Endodermal cell (in vitro differentiated cells): ENCODE results near the gene ST3GAL3. TPM values are rescaled to one million over a fixed set of nuclear protein-coding genes. Genes with fewer than 3 reads are reported as not detected.
A peak's percentile ranks its signal among the peaks of the same experiment; 100 is the strongest.

ENCODE experiments used
- DNase-seq: peaks from one replicate; pipeline ENCODE4 v3.0.0-alpha.2; 2017
- H3K27ac ChIP-seq: 2 replicates; pipeline ENCODE4 v1.5.1; 2013; ENCODE audit warnings: mild to moderate bottlenecking, low read depth, low read length, moderate library complexity
- H3K27me3 ChIP-seq: 2 replicates; pipeline ENCODE4 v1.6.1; 2013; ENCODE audit warnings: mild to moderate bottlenecking, low read length, moderate library complexity; ENCODE audit not compliant: insufficient read depth, control insufficient read depth, poor library complexity, severe bottlenecking
- H3K36me3 ChIP-seq: 2 replicates; pipeline ENCODE4 v1.7.0; 2013; ENCODE audit warnings: mild to moderate bottlenecking, low read length, moderate library complexity; ENCODE audit not compliant: control insufficient read depth, insufficient read depth
- H3K4me1 ChIP-seq: one replicate; pipeline ENCODE4 v1.7.0; 2013; ENCODE audit warnings: low read length; ENCODE audit not compliant: control insufficient read depth, insufficient read depth
- H3K4me3 ChIP-seq: 2 replicates; pipeline ENCODE4 v1.5.1; 2013; ENCODE audit warnings: mild to moderate bottlenecking, low read length, moderate library complexity
- H3K9ac ChIP-seq: 2 replicates; pipeline ENCODE4 v1.6.1; 2013; ENCODE audit warnings: mild to moderate bottlenecking, low read length, moderate library complexity; ENCODE audit not compliant: poor library complexity, severe bottlenecking; ENCODE audit errors: extremely low read depth
- H3K9me3 ChIP-seq: 2 replicates; pipeline ENCODE4 v1.6.1; 2013; ENCODE audit warnings: mild to moderate bottlenecking, low read length, moderate library complexity; ENCODE audit not compliant: control insufficient read depth
- H3K27ac Mint-ChIP-seq: 2 replicates; pipeline ENCODE4 v1.8.0; 2020; ENCODE audit warnings: mixed read lengths
- H3K27me3 Mint-ChIP-seq: 2 replicates; pipeline ENCODE4 v1.8.0; 2021; ENCODE audit warnings: mild to moderate bottlenecking, mixed read lengths; ENCODE audit not compliant: insufficient read depth
- H3K36me3 Mint-ChIP-seq: 2 replicates; pipeline ENCODE4 v1.8.0; 2020; ENCODE audit warnings: low read depth, mixed read lengths
- H3K4me1 Mint-ChIP-seq: 2 replicates; pipeline ENCODE4 v1.8.0; 2020; ENCODE audit warnings: mixed read lengths
- H3K4me3 Mint-ChIP-seq: 2 replicates; pipeline ENCODE4 v1.8.0; 2020; ENCODE audit warnings: mild to moderate bottlenecking, moderate library complexity, mixed read lengths
- H3K9me3 Mint-ChIP-seq: 2 replicates; pipeline ENCODE4 v1.8.0; 2020; ENCODE audit warnings: mild to moderate bottlenecking, mixed read lengths
- WGBS, 2 experiments: methylation state at CpG; one replicate each; pipeline versions ENCODE4 v1.1.5 to v1.1.7; 2013; ENCODE audit warnings: missing lambda C conversion rate in 2 of 2, mixed read lengths in 1 of 2; ENCODE audit not compliant: insufficient coverage in 1 of 2, insufficient read length in 1 of 2; 5-methylcytosine and 5-hydroxymethylcytosine counted together
- total RNA-seq, 2 donors: library from RNA; stranded (reverse); fragmentation: NEBNext Ultra II Directional in 1 of 2; extraction: Animal tissue kit (Norgen Biotek cat#: 25700) in 1 of 2; gene quantifications; 2 replicates in 1 of 2; 3 replicates in 1 of 2; pipeline ENCODE4 v1.2.1, GENCODE V29; 2021
- TF ChIP-seq, protein P1 (sequence below): fragments of 200-600 bp; sonication (generic); conservative IDR thresholded peaks from 2 replicates; pipeline ENCODE4 v1.5.0; 2021; ENCODE audit warnings: antibody characterized with exemption, mild to moderate bottlenecking

The ST3GAL3 gene
- total RNA-seq, 2 donors from 2014 or later, result 15.5 to 15.9 TPM

DNA sequence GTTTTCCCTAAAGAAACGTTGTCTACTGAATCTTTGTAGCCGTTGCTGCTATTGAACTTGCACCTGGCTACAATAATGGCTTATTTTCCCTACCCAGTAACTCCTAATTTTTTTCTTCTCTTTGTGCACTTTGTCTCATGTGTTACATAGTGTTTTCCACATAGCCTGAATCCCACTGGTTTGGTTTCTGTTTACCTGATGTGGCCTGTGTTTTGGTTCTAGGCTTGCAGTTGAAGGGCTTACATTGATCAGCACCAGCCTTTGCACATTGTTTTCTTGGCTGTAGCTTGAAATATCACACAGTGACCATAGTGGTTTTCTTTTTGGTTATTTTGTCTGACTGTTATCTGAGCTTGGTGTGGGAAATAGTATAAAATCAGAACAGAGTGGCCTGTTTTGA is 29.5 kb downstream of the ST3GAL3 start:
- WGBS, 2 experiments, result 86 to 94% methylated on average over 2 of the region's 2 CpGs

DNA sequence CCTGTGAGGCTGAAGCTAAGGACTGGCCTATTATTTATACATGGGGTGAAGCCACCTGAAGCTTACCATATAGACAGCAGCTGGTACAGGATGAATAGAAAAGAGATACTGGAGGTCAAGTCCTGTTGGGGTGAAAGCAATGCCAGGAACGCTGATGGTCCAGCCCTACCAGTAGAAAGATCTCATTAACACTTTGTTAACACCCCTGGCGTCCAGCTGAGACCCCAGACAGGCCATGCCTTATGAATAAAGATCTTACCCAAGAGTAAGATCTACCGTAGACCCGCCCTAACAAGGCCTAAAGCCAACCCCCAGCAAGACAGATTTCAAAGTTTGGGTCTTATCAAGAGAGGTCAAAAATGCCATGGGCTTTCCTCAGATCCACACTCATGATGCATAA is 34.7 kb downstream of the ST3GAL3 start:
- Histone ChIP-seq H3K9ac (no peak overlapping the region), H3K27ac (no peak overlapping the region), H3K36me3 (no peaks in the 10 kb centered on the region), H3K27me3 (no peaks in the 10 kb centered on the region), H3K4me3 (no peak overlapping the region), H3K9me3 (no peaks in the 10 kb centered on the region), H3K4me1 (no peaks in the 10 kb centered on the region)
- no peaks in the 10 kb centered on the region for H3K27me3 Mint-ChIP-seq
- TF ChIP-seq, protein P1, sequence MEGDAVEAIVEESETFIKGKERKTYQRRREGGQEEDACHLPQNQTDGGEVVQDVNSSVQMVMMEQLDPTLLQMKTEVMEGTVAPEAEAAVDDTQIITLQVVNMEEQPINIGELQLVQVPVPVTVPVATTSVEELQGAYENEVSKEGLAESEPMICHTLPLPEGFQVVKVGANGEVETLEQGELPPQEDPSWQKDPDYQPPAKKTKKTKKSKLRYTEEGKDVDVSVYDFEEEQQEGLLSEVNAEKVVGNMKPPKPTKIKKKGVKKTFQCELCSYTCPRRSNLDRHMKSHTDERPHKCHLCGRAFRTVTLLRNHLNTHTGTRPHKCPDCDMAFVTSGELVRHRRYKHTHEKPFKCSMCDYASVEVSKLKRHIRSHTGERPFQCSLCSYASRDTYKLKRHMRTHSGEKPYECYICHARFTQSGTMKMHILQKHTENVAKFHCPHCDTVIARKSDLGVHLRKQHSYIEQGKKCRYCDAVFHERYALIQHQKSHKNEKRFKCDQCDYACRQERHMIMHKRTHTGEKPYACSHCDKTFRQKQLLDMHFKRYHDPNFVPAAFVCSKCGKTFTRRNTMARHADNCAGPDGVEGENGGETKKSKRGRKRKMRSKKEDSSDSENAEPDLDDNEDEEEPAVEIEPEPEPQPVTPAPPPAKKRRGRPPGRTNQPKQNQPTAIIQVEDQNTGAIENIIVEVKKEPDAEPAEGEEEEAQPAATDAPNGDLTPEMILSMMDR, result no peak
- no peaks in the 10 kb centered on the region for H3K9me3 Mint-ChIP-seq
- no peak overlapping the region for H3K27ac Mint-ChIP-seq
- no peak overlapping the region for H3K4me3 Mint-ChIP-seq
- H3K36me3 Mint-ChIP-seq, result peaks cover 7% of the 10 kb centered on the region
- 74 to 92% methylated on average over 3 to 4 of the region's 4 CpGs for WGBS, 2 experiments
- H3K4me1 Mint-ChIP-seq, result peaks cover 11% of the 10 kb centered on the region
- DNase-seq, result peak; percentile 64

More for the DNA sequence above, 29.5 kb downstream of the ST3GAL3 start:
- Histone ChIP-seq H3K27ac (no peak overlapping the region), H3K4me1 (peaks cover 3% of the 10 kb centered on the region), H3K36me3 (no peaks in the 10 kb centered on the region), H3K9me3 (no peaks in the 10 kb centered on the region), H3K4me3 (no peak overlapping the region), H3K27me3 (no peaks in the 10 kb centered on the region), H3K9ac (no peak overlapping the region)
- Mint-ChIP-seq H3K4me1 (peaks cover 11% of the 10 kb centered on the region), H3K27ac (no peak overlapping the region), H3K27me3 (no peaks in the 10 kb centered on the region), H3K9me3 (no peaks in the 10 kb centered on the region), H3K4me3 (no peak overlapping the region), H3K36me3 (peaks cover 5% of the 10 kb centered on the region)
- TF ChIP-seq, protein P1, result no peak
- no peak for DNase-seq

DNA sequence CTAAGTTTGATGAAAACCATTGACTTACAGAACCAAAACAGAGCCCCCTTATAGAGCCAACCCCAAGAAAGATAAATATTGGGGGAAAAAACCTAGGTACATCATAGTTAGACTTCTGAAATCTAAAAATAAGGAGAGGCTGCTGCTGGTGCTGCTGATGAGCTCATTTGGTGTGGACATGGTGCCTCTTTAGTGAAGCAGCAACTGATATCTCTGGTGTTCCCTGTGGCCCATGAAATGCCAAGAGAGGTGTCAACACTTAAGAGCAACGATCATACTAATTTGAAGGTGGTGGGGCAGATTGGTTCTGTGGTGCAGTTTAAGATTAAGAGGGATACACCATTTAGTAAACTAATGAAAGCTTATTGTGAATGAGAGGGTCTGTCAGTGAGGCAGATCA is 35.9 kb downstream of the ST3GAL3 start:
- Mint-ChIP-seq H3K4me3 (no peak overlapping the region), H3K27ac (no peak overlapping the region), H3K4me1 (peaks cover 11% of the 10 kb centered on the region), H3K36me3 (peaks cover 7% of the 10 kb centered on the region), H3K9me3 (no peaks in the 10 kb centered on the region), H3K27me3 (no peaks in the 10 kb centered on the region)
- Histone ChIP-seq H3K27me3 (no peaks in the 10 kb centered on the region), H3K36me3 (no peaks in the 10 kb centered on the region), H3K9me3 (no peaks in the 10 kb centered on the region), H3K9ac (no peak overlapping the region), H3K4me1 (no peaks in the 10 kb centered on the region), H3K27ac (no peak overlapping the region), H3K4me3 (no peak overlapping the region)
- 80 to 93% methylated on average over 1 of the region's 1 CpG for WGBS, 2 experiments
- DNase-seq, result no peak
- TF ChIP-seq, protein P1, result no peak
